ENCODE results near the gene MAPRE2. TPM values are rescaled to one million over a fixed set of nuclear protein-coding genes. Genes with fewer than 3 reads are reported as not detected.
"Not testable (repeated sequence)": the region's sequence is repeated elsewhere in the genome, so short reads cannot be mapped to it uniquely, and the experiment has no call there.

Gene MAPRE2
- total RNA-seq, 2 donors from 2014 or later = 16.1 to 17.2 TPM

DNA sequence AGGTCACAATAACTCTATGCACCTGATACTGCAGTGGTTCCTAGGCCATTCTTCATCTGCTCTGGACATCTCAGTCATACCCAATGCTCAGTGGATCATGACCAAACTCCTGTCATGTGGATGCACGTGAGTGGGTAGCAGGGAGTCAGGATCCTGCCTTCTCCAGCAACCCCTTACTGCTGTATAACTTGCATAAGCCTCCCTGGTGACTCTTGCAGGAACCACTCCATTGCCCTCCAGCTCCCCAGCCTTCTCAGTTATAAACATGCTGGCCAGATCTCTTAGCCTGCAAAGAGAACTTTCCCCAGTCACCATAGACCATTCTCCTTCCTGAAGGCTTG, 101.0 kb downstream of the MAPRE2 start:
- WGBS = 100% methylated on average over 1 of the region's 1 CpG
- intact Hi-C loops (cut with DNase I) = loop anchor here (10.0 kb wide), 1 partner anchor 257 kb away; no protein-coding TSS in a partner anchor
- Histone ChIP-seq H3K36me3 (no peaks in the 10 kb centered on the region), H3K9me3 (no peaks in the 10 kb centered on the region), H3K4me1 (replicated peaks) (no peaks in the 10 kb centered on the region), H3K27me3 (replicated peaks; ENCODE audit: insufficient read depth) (no peaks in the 10 kb centered on the region), H3K4me3 (no peak overlapping the region), H3K27ac (no peak overlapping the region)
- DNase-seq (ENCODE audit: low spot score) = no peak
- TF ChIP-seq, protein P1, sequence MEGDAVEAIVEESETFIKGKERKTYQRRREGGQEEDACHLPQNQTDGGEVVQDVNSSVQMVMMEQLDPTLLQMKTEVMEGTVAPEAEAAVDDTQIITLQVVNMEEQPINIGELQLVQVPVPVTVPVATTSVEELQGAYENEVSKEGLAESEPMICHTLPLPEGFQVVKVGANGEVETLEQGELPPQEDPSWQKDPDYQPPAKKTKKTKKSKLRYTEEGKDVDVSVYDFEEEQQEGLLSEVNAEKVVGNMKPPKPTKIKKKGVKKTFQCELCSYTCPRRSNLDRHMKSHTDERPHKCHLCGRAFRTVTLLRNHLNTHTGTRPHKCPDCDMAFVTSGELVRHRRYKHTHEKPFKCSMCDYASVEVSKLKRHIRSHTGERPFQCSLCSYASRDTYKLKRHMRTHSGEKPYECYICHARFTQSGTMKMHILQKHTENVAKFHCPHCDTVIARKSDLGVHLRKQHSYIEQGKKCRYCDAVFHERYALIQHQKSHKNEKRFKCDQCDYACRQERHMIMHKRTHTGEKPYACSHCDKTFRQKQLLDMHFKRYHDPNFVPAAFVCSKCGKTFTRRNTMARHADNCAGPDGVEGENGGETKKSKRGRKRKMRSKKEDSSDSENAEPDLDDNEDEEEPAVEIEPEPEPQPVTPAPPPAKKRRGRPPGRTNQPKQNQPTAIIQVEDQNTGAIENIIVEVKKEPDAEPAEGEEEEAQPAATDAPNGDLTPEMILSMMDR (IDR thresholded peaks at IDR 0.05) = no peak
- TF ChIP-seq POLR2A (IDR thresholded peaks at IDR 0.05) (no peak), POLR2AphosphoS5 (IDR thresholded peaks at IDR 0.05) (no peak)

DNA sequence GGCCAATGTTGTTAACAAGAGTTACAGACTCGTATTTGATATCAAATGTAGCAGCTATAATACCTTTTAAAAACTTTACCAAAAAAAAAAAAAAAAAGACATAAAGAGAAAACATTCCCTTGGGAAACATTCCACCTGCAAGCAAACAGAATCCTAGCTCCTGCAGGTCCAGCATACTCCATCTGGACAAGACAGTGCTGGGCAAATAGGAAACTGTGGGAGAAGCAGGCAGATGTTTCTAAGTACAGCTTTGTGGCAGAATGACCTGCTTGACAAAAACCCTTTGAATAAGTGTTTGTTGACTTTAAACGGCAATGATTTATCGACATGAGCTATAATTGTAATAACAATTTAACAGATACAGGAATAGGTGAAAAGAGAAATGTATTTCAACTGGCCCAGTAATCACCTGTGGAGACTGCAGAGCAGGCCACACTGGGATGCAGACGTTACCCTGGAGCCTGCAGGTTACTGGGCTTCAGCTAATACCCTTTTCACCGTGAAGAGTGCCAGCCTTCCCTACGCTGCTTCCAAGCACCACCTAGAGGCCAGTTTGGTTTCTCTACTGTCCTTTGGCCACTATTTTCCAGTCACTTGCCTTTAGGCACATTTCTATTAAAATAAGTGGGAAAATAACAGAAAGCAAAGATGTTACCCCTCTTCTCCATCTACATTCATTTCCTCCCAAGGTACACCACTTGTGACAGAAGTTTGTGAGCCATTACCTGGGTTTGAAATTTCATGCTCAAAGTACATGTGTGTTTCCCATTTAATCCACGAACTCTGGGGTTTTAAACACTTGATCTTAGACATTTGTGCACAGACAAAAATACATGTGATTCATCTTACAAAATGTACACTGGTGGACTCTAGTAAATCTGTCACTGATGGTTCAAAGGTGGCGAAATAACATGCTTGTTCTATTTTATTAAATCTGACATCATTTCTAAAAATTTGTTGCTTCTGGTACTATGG, 102.7 kb downstream of the MAPRE2 start:
- Histone ChIP-seq H3K27ac (no peak overlapping the region), H3K27me3 (replicated peaks; ENCODE audit: insufficient read depth) (no peaks in the 10 kb centered on the region), H3K9me3 (no peaks in the 10 kb centered on the region), H3K4me3 (no peak overlapping the region), H3K4me1 (replicated peaks) (no peaks in the 10 kb centered on the region), H3K36me3 (no peaks in the 10 kb centered on the region)
- intact Hi-C loops (cut with DNase I) = loop anchor here (2.0 to 10.0 kb wide), 2 partner anchors 137 to 259 kb away; no protein-coding TSS in a partner anchor
- TF ChIP-seq POLR2AphosphoS5 (IDR thresholded peaks at IDR 0.05) = no peak
- TF ChIP-seq, protein P1 (IDR thresholded peaks at IDR 0.05) = peak in 3 of 4 experiments; percentile 52 to 71 (median 69)
- DNase-seq (ENCODE audit: low spot score) = peak; percentile 38
- WGBS = 25% methylated on average over 8 of the region's 8 CpGs

DNA sequence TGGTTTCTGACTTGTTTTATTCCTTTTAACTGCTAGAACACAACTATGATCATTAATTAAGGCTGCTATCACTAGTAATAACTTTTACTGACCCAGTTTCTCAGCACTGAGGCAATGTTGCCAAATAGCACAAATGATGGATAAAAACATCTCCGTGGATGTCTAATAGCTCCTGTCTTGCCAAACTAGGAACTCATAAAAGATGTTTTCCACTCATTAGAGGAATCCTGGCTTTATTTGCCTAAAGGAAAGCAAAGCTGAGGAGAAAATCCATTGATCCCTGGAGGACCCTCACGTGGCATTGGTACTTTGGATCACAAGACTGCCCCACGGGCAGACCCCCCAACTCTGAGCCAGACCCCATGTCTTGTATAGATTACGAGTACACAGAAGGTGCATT, 103.5 kb downstream of the MAPRE2 start:
- H3K9me3 ChIP-seq = no peaks in the 10 kb centered on the region
- no peaks in the 10 kb centered on the region for H3K4me1 ChIP-seq (replicated peaks)
- intact Hi-C loops (cut with DNase I) = loop anchor here (2.0 to 10.0 kb wide), 2 partner anchors 138 to 260 kb away; no protein-coding TSS in a partner anchor
- H3K27ac ChIP-seq = no peak overlapping the region
- no peaks in the 10 kb centered on the region for H3K36me3 ChIP-seq
- H3K27me3 ChIP-seq (replicated peaks; ENCODE audit: insufficient read depth) = no peaks in the 10 kb centered on the region
- 43% methylated on average over 4 of the region's 4 CpGs for WGBS
- no peak overlapping the region for H3K4me3 ChIP-seq
- no peak for TF ChIP-seq POLR2AphosphoS5 (IDR thresholded peaks at IDR 0.05)
- DNase-seq (ENCODE audit: low spot score) = no peak

DNA sequence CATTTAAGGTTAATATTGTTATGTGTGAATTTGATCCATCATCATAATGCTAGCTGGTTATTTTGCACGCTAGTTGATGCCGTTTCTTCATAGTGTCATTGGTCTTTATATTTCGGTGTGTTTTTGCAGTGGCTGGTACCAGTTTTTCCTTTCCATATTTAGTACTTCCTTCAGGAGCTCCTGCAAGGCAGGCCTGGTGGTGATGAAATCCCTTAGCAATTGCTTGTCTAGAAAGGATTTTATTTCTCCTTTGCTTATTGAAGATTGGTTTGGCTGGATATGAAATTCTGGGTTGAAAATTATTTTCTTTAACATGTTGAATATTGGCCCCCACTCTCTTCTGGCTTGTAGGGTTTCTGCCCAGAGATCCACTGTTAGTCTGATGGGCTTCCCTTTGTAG, 109.0 kb downstream of the MAPRE2 start:
- 98% methylated on average over 3 of the region's 3 CpGs for WGBS
- DNase-seq (ENCODE audit: low spot score); H3K36me3 ChIP-seq; H3K4me1 ChIP-seq (replicated peaks); H3K27ac ChIP-seq; intact Hi-C loops (cut with DNase I); H3K4me3 ChIP-seq; H3K27me3 ChIP-seq (replicated peaks; ENCODE audit: insufficient read depth); H3K9me3 ChIP-seq: not testable (repeated sequence)

DNA sequence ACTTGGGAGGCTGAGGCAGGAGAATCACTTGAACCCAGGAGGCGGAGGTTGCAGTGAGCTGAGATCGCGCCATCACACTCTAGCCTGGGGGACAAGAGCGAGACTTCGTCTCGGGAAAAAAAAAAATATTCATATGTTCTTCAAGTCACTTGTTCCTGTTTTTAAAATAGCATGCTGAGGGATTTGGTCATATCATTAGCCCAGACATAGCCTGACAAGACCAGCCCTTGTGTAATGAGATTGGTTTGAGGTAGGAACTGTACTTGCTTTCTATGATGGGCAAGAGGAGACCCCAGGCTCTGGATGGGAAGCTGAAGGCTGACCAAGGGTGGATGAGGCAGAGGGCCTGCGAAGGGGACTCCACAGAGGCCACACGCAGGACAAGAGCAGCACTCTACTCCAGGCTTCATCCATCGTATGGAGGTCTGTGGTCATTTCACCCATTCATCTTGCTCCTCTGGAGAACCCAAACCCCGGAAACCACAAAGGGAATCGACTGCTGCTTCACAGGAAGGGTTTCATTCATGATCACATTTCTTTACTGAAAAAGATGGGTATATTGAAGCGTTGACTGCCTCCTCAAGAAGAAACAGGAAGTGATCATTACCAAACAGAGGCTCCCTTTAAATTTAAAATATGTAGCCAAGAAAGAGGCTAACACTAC, 112.5 kb downstream of the MAPRE2 start:
- no peaks in the 10 kb centered on the region for H3K27me3 ChIP-seq (replicated peaks; ENCODE audit: insufficient read depth)
- intact Hi-C loops (cut with DNase I) = no loop called here
- H3K36me3 ChIP-seq = no peaks in the 10 kb centered on the region
- no peak for DNase-seq (ENCODE audit: low spot score)
- no peaks in the 10 kb centered on the region for H3K4me1 ChIP-seq (replicated peaks)
- H3K27ac ChIP-seq = no peak overlapping the region
- no peak overlapping the region for H3K4me3 ChIP-seq
- WGBS = 91% methylated on average over 12 of the region's 12 CpGs
- TF ChIP-seq, protein P1 (IDR thresholded peaks at IDR 0.05) = no peak
- TF ChIP-seq POLR2A (IDR thresholded peaks at IDR 0.05) (no peak), POLR2AphosphoS5 (IDR thresholded peaks at IDR 0.05) (no peak)
- no peaks in the 10 kb centered on the region for H3K9me3 ChIP-seq
